Measurements from ENCODE around the gene MLXIP.
A peak's percentile ranks its signal among the peaks of the same experiment; 100 is the strongest.

MLXIP gene

GRCh38 chr12:122079532-122080081 lies 1.1 kb downstream of the MLXIP start:
- DNase-seq, result no peak

- peak; percentile 65 for DNase-seq
Observed at GRCh38 chr12:122080149-122081082, 1.9 kb downstream of the MLXIP start.

GRCh38 chr12:122081083-122081696 lies 2.6 kb downstream of the MLXIP start:
- DNase-seq, result no peak

- peak; percentile 31 for DNase-seq
Observed at GRCh38 chr12:122081697-122082221, 3.2 kb downstream of the MLXIP start.

GRCh38 chr12:122082621-122083356 lies 4.2 kb downstream of the MLXIP start:
- no peak for DNase-seq

DNA sequence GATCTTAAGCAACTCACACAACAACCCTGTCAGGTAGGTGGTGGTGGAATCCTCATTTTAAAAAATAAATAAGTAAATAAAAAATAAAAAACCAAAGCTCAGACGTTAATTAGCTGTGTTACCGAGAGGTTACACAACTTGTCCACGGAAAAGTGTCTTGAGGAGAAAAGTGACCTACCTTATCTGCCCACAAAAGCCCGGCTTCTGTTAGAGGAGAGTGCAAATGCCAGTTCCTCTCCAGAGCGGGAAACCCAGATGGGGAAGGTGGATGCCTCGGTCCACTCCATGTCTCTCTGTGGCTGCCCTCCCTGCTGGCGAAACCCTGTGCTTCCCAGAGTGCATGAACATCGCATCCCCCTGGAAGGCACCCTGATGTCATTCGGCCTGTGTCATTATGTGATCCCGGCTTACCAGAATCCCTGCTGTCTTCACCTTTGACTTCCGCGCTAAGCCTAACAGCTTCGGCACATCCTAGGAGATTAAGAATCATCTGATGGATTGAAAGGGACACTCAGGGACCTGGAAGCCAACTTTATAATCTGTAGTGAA lies 6.4 kb downstream of the MLXIP start:
- DNase-seq, result no peak

- DNase-seq, result no peak
Observed at GRCh38 chr12:122085591-122085990, 7.0 kb downstream of the MLXIP start.

DNA sequence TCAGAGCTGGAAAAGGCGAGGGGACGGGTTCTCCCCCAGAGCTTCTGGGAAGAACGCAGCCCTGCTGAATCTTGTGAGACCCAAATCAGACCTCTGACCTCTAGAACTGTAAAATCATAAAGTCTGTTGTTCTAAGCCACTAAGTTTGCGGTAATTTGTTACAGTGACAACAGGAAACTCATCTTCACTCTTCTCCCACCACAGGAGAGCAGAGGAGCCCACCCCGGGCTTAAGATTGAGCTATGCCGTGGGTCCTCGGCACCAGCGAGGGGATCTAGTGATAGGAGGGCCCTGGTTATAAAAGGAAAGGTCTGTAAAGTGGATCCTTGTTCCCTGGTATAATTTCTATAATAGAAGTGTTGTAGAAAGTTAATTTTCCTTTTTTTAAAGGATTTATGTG lies 7.6 kb downstream of the MLXIP start:
- DNase-seq, result no peak

GRCh38 chr12:122086641-122087285 lies 8.2 kb downstream of the MLXIP start:
- no peak for DNase-seq

DNA sequence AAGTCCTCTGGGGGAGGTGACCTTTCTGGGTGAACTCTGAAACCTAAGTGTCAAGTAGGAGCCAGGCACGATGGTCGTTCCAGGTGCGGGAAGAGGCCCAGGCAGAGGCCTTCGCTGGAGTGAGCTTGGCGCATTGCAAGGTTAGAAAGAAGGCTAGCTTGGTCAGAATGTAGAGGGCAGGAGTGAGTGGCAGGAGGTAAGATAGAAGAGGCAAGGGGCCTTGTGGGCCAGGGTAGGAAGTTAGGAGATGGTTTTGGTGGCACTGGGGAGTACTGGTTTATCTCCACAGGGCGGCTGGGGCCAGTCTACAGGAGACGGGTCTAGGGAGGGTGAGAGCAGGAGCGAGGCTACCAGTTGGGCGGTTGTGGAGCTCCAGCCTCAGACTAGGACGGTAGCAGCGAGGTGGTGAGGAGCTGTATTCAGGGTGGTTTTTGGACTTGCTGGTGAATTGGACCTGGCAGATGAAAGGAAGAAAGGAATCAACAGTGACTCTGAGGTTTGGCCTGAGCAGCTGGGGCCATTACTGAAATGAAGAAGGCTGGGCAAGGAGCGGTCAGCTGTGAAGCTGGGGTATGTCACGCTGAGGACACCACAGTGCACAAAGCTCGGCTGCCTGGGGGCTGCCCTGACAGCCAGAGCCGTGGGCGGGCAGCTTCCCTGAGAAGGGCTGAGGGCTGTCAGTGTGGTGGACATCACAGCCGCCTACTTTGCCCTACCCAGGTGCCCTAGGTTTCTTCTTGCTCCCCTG lies 9.0 kb downstream of the MLXIP start:
- no peak for DNase-seq

DNA sequence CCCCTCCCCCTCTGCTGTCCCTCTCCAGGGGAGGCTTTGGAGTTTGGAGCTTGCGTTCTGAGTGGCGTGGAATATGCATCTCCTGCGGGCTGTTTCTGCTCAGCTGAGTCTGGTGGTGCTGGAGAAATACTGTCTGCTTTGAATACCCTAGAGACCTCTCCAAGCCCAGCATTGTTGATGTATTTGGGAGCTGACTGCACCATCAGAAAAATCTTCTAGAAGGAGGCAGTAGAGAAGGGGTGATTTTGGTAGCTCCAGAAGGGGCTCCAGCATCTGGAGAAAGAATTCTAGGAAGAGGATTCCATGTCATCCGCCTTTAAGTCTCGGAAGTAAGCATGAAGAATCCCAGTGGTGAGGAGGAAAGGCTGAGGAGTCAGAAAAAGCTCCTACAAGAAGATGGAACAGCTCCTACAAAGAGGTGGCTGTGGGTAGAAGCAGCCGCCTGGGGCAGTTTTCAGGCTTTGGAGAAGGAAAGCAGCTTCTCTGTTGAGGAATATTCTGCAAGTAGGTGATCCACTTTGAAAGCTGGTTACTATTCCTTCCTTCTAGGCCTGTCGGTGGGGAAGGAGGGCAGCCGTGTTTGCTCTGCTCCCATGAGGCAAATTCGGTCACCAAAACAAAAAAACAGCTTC lies 9.7 kb downstream of the MLXIP start:
- DNase-seq, result no peak

GRCh38 chr12:122089077-122089476 lies 10.5 kb downstream of the MLXIP start:
- no peak for DNase-seq

DNA sequence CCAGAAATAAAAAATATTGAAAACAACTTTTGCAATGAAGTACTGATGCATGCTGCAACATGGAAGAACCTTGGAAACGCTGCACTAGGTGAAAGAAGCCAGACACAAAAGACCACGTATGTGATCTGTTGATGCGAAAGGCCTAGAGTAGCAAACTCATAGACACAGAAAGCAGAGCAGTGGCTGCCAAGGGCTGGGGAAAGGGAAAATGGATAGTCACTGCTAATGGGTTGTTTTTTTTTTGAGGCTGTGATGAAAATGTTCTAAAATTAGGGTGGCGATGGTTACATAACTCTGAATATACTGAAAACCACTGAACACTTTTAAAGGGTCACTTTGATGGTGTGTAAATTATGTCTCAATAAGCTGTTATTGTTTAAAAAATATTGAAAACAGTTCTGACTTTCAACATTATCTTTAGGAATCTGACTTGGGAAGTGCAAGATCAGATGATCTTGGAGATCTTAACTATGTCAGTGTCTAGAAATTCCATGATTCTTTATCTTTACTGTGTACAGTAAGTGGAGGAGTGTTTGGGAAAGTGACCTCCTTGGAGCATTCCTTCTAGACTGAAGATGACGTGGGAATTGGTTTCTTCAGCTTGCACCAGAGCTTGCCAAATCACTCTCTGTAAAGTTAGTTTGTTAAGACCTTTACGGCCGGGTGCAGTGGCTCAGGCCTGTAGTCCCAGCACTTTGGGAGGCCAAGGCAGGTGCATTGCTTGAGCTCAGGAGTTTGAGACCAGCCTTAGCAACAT lies 12.4 kb downstream of the MLXIP start:
- peak; percentile 72 for DNase-seq

DNA sequence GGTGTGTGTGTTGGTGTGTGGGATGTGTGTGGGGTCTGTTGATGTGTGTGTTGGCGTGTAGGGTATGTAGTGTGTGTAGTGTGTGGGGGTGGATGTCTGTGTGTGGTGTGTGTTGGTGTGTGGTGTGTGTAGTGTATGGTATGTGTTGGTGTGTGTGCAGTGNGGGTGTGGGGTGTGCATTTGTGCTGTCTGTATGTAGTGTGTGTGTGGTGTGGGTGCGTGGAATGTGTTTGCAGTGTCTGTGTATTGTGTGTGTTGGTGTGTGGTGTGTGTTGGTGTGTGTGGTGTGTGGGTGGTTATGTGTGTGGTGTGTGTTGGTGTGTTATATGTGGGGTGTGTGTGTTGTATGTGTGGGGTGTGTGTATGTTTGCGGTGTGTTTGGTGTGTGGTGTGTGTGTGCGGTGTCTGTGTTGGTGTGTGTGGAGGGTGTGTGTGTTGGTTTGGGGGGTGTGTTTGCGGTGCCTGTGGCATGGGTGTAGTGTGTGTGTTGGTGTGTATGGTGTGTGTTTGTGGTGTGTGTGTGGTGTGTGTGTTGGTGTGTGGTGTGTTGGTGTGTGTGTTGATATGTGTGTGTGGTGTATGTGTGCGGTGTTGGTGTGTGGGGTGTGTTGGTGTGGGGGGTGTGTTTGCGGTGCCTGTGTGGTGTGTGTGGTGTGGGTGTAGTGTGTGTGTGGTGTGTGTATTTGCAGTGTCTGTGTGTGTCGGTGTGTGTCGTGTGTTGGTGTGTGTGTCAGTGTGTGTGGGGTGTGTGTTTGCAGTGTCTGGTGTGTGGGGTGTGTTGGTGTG lies 14.7 kb downstream of the MLXIP start:
- no peak for DNase-seq

DNA sequence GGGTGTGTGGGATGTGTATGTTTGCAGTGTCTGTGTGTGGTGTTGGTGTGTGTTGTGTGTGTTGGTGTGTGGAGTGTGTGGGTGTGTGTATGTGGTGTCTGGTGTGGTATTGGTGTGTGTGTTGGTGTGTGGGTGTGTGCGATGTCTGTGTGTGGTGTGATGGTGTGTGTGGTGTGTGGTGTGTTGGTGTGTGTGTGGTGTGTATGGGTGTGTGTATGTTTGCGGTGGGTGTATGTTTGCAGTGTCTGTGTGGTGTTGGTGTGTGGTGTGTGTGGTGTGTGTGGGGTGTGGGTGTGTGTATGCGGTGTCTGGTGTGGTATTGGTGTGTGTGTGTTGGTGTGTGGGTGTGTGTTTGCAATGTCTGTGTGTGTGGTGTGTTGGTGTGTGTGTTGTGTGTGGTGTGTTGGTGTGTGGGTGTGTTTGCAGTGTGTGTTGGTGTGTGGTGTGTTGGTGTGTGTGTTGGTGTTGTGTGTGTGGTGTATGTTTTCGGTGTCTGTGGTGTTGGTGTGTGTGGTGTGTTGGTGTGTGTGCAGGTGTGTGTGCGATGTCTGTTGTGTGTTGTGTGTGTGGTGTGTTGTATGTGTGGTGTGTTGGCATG lies 15.7 kb downstream of the MLXIP start:
- no peak for DNase-seq

GRCh38 chr12:122094735-122095631 lies 16.4 kb downstream of the MLXIP start:
- DNase-seq, result peak; percentile 32

DNA sequence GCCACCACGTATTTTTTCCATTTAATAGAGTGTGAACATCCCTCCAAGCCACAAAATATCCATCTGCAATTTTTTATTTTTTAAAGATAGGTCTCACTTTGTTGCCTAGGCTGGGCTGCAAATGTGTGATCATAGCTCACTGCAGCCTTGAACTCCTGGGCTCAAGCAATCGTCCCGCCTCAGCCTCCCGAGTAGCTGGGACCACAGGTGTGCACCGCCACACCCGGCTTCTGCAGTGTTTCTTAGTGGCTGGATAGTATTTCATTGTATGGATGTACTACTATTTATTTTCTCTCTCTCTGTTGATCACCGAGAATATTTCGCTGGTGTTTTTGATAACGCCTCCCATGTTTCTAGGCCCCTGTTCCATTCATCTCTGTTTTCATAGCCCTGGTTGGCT lies 17.5 kb downstream of the MLXIP start:
- DNase-seq, result no peak

Measured in fibroblast of skin of right quadriceps (primary cell).